Upper lobe of left lung (tissue), 4 donors: ENCODE measurements around the gene ENAH.

Experiments used
- CTCF ChIP-seq, 6 experiments: fragments of 450-650 bp in 4 of 6; fragments of 200-600 bp in 2 of 6; sonication (generic) in 2 of 6; IDR thresholded peaks; one replicate each; pipeline ENCODE4 v1.5.1; 2016 to 2019; ENCODE audit warnings: antibody characterized with exemption in 6 of 6
- EP300 ChIP-seq, 4 donors: sonication (generic); formaldehyde crosslinking; IDR thresholded peaks; one replicate each; pipeline ENCODE4 v1.5.1; 2017; ENCODE audit warnings: antibody characterized with exemption in 4 of 4, control low read depth in 2 of 4
- POLR2A ChIP-seq, 4 donors: fragments of 450-650 bp; IDR thresholded peaks; one replicate each; pipeline ENCODE4 v1.5.1; 2016 to 2017; ENCODE audit warnings: antibody characterized with exemption in 4 of 4, mild to moderate bottlenecking in 2 of 4

- TF ChIP-seq EP300 (IDR thresholded peaks at IDR 0.05): no peak
- no peak for TF ChIP-seq CTCF (IDR thresholded peaks at IDR 0.05)
- no peak for TF ChIP-seq POLR2A (IDR thresholded peaks at IDR 0.05)
Observed at GRCh38 chr1:225500624-225501192, 152.2 kb downstream of the ENAH start.
